ENCODE data around the gene CAST.

DNA sequence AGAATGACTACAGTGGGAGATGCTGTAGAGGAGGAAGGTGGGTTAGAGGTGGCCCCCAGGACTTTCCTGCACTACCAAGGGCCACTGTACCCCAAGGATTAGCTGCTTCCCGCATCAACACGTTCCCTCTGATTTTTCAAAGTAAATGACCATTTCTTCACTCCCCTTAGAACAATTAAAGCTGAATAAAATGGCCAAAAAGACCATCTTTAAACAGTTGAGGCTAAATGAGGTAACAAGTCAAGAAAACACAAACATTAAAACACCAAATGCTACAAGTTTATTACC lies 146.3 kb downstream of the CAST start:
- TF ChIP-seq, protein P1, sequence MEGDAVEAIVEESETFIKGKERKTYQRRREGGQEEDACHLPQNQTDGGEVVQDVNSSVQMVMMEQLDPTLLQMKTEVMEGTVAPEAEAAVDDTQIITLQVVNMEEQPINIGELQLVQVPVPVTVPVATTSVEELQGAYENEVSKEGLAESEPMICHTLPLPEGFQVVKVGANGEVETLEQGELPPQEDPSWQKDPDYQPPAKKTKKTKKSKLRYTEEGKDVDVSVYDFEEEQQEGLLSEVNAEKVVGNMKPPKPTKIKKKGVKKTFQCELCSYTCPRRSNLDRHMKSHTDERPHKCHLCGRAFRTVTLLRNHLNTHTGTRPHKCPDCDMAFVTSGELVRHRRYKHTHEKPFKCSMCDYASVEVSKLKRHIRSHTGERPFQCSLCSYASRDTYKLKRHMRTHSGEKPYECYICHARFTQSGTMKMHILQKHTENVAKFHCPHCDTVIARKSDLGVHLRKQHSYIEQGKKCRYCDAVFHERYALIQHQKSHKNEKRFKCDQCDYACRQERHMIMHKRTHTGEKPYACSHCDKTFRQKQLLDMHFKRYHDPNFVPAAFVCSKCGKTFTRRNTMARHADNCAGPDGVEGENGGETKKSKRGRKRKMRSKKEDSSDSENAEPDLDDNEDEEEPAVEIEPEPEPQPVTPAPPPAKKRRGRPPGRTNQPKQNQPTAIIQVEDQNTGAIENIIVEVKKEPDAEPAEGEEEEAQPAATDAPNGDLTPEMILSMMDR (IDR thresholded peaks at IDR 0.05): no peak
- no peak for TF ChIP-seq POLR2A (IDR thresholded peaks at IDR 0.05)

All from uterus (tissue), 2 donors.